GM21447 (cell line): ENCODE measurements around the gene HS6ST3.
"Not testable (repeated sequence)": the region's sequence is repeated elsewhere in the genome, so short reads cannot be mapped to it uniquely, and the experiment has no call there.

Experiments used
- ATAC-seq: cut with Tn5 transposase; IDR thresholded peaks from one replicate; pipeline ENCODE4 v1.9.1; 2021; ENCODE audit not compliant: unreplicated experiment

HS6ST3 gene

DNA sequence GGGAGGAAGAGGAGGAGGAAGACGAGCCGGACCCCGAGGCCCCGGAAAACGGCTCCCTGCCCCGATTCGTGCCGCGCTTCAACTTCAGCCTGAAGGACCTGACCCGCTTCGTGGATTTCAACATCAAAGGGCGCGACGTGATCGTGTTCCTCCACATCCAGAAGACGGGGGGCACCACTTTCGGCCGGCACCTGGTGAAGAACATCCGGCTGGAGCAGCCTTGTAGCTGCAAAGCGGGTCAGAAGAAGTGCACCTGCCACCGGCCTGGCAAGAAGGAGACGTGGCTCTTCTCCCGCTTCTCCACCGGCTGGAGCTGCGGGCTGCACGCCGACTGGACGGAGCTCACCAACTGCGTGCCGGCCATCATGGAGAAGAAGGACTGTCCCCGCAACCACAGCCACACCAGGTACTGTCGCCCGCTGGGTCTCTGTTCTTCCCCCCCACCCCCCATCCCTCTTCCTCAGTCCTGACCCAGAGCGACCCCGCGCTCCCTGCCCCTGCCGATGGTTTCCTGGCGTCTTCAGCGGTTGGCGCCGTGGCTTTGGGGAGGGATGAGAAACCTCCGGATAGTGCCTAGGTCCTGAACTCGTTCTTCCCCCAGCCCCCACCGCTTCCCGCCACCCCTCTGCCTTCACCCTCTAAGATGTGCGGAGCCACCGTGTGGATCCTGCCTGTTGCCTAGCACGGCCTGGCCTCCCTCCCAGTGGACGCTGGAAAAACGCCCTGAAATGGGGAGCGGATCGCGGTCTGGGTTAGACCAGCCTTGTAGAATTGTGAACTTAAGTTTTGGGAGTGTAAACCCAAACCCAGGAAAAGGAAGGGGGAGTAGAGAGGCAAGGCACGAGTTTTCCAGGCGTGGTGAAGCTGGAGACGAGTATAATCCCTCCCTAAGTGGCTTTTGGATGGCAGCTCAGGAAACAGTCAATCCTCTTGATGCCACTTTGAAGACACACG lies 1.5 kb downstream of the HS6ST3 start:
- ATAC-seq, result no peak

GRCh38 chr13:96093296-96094006 lies 3.5 kb downstream of the HS6ST3 start:
- ATAC-seq, result no peak

GRCh38 chr13:96100457-96101220 lies 10.7 kb downstream of the HS6ST3 start:
- ATAC-seq, result no peak

- ATAC-seq, result no peak
These were observed 14.6 kb downstream of the HS6ST3 start for GRCh38 chr13:96104516-96104915.

DNA sequence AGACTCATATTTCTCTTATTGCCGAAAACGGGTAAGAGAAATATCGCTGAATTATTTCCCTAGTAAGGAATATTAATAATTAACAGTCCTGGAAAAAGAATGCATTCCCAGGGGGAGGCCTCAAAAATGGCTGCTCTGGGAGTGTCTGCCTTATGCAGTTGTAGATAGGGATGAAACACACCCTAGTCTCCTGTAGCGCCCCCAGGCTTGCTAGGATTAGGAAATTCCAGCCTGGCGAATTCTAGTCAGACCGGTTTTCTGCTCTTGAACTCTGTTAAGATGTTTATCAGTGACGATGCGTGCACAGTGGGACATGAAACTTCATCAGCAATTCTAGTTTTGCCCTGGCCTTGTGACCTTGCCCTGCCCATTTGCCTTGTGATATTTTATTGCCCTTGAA lies 18.2 kb downstream of the HS6ST3 start:
- ATAC-seq, result not testable (repeated sequence)

- ATAC-seq, result no peak
These were observed 19.2 kb downstream of the HS6ST3 start for GRCh38 chr13:96109125-96109524.

GRCh38 chr13:96112936-96113335 lies 23.0 kb downstream of the HS6ST3 start:
- ATAC-seq, result no peak

DNA sequence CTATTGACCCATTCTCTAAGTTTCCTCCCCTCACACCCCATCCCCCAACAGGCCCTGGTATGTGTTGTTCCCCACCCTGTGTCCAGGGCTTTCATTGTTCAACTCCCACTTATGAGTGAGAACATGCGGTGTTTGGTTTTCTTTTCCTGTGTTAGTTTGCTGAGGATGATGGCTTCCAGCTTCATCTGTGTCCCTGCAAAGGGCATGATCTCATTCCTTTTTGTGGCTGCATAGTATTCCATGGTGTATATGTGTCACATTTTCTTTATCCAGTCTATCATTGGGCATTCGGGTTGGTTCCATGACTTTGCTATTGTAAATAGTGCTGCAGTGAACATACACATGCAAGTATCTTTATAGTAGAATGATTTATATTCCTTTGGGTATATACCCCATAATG lies 25.5 kb downstream of the HS6ST3 start:
- not testable (repeated sequence) for ATAC-seq

GRCh38 chr13:96119921-96120320 lies 30.0 kb downstream of the HS6ST3 start:
- ATAC-seq, result no peak

- ATAC-seq, result no peak
These were observed 41.0 kb downstream of the HS6ST3 start for GRCh38 chr13:96130818-96131340.

- no peak for ATAC-seq
These were observed 51.1 kb downstream of the HS6ST3 start for GRCh38 chr13:96141032-96141431.

DNA sequence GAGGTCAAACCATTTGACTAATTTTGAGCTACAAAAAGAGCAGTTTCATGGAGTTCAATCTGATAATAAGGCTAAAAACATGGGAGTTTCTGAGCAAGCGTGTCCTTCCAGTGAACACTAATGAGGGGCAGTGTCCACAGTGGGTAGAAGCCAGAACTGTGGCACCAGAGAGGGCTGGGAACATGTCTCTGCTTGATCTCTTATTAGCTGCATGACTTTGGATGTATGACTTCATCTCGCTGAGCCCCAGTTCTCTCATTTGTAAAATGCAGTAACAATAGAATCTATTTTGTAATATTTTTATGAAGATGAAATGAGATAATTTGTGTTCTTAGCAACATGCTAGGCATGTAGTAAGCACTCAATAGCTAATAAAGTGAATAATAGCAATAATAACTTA lies 69.8 kb downstream of the HS6ST3 start:
- ATAC-seq, result no peak

GRCh38 chr13:96161141-96161540 lies 71.2 kb downstream of the HS6ST3 start:
- no peak for ATAC-seq

- ATAC-seq, result no peak
These were observed 75.9 kb downstream of the HS6ST3 start for GRCh38 chr13:96165840-96166239.

DNA sequence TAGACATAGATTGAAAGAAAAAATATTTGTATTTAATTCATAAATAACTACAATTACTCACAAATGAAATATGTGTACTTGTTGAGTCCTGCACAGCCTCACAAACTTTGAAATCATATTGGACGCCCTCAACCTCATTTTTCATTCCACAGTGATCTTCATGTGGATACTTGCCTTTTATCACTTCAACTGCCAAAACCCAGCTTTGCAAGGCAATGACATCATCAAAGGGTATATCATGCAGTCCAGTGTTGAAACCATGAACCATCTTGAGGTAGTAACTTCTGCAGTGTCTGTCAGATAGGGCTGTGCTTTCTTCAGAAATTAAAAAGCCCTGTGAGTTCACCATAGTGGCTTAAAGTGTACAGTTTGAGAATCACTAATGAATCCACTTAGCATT lies 82.2 kb downstream of the HS6ST3 start:
- no peak for ATAC-seq

DNA sequence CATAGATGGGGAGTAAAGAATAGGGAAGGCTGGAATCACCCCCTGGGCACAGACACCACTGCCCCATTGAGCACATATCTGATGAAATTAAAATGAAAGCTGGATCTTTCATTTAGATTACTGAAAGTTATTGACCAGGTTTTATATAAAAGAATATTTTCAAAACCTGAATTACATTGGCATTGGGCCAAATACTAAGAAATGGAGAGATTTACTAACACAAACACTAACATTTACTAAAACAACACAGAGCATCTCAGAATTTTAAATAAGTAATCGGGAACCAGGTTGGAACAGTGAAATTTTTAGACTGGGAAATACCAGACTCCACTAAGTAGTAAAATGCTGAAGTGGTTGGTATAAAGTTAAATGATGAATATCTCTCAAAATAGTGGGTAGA lies 88.9 kb downstream of the HS6ST3 start:
- no peak for ATAC-seq

GRCh38 chr13:96179309-96179708 lies 89.4 kb downstream of the HS6ST3 start:
- ATAC-seq, result no peak

- ATAC-seq, result no peak
These were observed 92.0 kb downstream of the HS6ST3 start for GRCh38 chr13:96181911-96182310.

GRCh38 chr13:96185818-96186217 lies 95.9 kb downstream of the HS6ST3 start:
- no peak for ATAC-seq

DNA sequence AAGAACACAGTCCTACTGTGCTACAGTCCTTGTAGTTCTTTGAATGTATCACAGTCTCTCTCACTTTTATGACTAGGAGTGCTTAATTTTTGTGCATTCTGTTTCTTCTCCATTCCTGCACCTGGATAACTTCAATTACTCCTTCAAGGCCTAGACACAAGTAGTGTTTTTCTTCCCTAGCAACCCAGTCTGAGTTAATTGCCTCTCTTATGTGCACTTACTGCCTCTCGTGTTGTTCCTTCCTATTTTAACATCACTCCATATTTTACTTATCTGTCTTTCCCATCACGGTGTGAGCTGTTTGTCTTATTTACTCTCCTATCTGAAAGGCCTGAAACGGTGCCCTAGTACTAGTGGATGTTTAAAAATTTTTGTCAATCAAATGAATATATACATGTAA lies 101.5 kb downstream of the HS6ST3 start:
- no peak for ATAC-seq

- no peak for ATAC-seq
These were observed 103.9 kb downstream of the HS6ST3 start for GRCh38 chr13:96193728-96194310.
